Mucosa of descending colon (tissue), 3 donors: Measurements from ENCODE around the gene SPDYE1. TPM values are rescaled to one million over a fixed set of nuclear protein-coding genes. Genes with fewer than 3 reads are reported as not detected.

Source experiments
- ATAC-seq: fragments of 200-7000 bp; cut with Tn5 transposase; one replicate; pipeline ENCODE4 v1.9.1; 2020; ENCODE audit warnings: mild to moderate bottlenecking, moderate library complexity
- DNase-seq, 3 donors: peaks; one replicate each; pipeline ENCODE4 v3.0.0-alpha.2; 2020
- H3K36me3 ChIP-seq: fragments of 200-600 bp; one replicate; pipeline ENCODE4 v1.8.0; 2021; ENCODE audit warnings: low read depth, mild to moderate bottlenecking
- H3K4me1 ChIP-seq: fragments of 200-600 bp; one replicate; pipeline ENCODE4 v1.8.0; 2021; ENCODE audit warnings: low read depth, mild to moderate bottlenecking
- H3K4me3 ChIP-seq: fragments of 200-600 bp; one replicate; pipeline ENCODE4 v1.8.0; 2021; ENCODE audit warnings: mild to moderate bottlenecking
- H3K9me3 ChIP-seq: fragments of 200-600 bp; one replicate; pipeline ENCODE4 v1.8.0; 2021; ENCODE audit warnings: mild to moderate bottlenecking
- CTCF ChIP-seq: fragments of 200-600 bp; IDR thresholded peaks from one replicate; pipeline ENCODE4 v1.8.0; 2022; ENCODE audit warnings: antibody characterized with exemption, mild to moderate bottlenecking
- intact Hi-C, 2 donors: fragments of 100-400 bp; cut with DNase I in 1 of 2; cut with micrococcal nuclease in 1 of 2; formaldehyde crosslinking; loops; one replicate each; pipeline versions ENCODE4 v1.11.0 to v1.11.1; 2022; cut with DNase I, micrococcal nuclease
- microRNA-seq: library from miRNA; unstranded; fragments of <30 nt; microRNA quantifications from one replicate; pipeline ENCODE4, GENCODE V29; 2019
- total RNA-seq, 3 donors: library from RNA; stranded (reverse); fragmentation: NEBNext Ultra II Directional in 2 of 3; extraction: Animal tissue kit (Norgen Biotek cat#: 25700) in 2 of 3; gene quantifications; one replicate each; pipeline versions ENCODE4 v1.2.1 to v1.2.4, GENCODE V29; 2021 to 2023
- donor health status: DM: no; HTN: no; CAD: no; lungs with moderate emphysema.
- donor health status: DM: no; HTN: no; CAD: no.
- donor health status: DM: no; HTN: yes; CAD: no.

SPDYE1 gene
- total RNA-seq, 3 donors from 2014 or later: not detected

GRCh38 chr7:44057181-44057848 is 59.6 kb downstream of the SPDYE1 start:
- ATAC-seq (no peak), DNase-seq (no peak)
- no peaks in the 10 kb centered on the region for H3K9me3 ChIP-seq
- H3K4me3 ChIP-seq: no peak overlapping the region
- peaks cover 24% of the 10 kb centered on the region for H3K36me3 ChIP-seq
- TF ChIP-seq CTCF: no peak
- intact Hi-C loops: no loop called here
- H3K4me1 ChIP-seq: no peaks in the 10 kb centered on the region

DNA sequence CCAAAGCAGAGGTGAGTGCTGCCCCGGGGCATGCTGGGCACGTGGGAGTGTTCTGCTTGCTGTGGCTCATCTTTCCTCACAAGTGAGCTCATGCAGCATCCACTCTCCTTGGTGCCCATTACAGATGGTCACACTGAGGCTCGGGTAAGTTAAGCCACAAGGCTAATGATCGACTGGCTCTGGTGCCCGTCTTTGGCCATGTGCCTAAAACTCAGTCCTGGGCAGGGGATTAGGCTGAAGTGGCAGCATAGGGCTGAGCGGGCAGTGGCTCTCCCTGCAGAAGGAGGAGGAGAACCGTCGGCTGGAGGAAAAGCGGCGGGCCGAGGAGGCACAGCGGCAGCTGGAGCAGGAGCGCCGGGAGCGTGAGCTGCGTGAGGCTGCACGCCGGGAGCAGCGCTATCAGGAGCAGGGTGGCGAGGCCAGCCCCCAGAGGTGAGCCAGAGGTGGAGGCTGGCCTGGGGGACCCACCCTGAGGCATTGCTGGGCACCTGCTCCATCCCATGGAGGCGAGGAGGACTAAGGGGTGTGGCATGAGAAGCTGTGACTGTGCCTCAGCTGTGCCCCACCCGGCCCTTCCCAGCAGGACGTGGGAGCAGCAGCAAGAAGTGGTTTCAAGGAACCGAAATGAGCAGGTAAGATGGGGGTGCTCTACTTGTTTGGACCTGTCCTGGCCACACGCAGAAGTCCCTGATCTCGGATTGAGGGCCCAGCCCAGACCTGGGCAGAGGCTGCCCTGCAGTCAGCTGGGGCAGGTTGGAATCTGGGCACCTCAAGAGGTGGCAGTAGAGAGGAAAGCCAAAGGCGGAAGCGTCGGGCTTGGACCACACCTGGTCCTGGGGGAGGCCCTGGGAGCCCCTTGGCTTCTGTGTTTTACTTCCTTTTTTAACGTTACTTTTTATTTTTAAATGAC is 60.4 kb downstream of the SPDYE1 start:
- no peaks in the 10 kb centered on the region for H3K9me3 ChIP-seq
- intact Hi-C loops: no loop called here
- H3K36me3 ChIP-seq: peaks cover 24% of the 10 kb centered on the region
- H3K4me1 ChIP-seq: no peaks in the 10 kb centered on the region
- no peak for TF ChIP-seq CTCF
- DNase-seq (peak in 1 of 3 donors; percentile 23), ATAC-seq (peak; percentile 20)
- no peak overlapping the region for H3K4me3 ChIP-seq

DNA sequence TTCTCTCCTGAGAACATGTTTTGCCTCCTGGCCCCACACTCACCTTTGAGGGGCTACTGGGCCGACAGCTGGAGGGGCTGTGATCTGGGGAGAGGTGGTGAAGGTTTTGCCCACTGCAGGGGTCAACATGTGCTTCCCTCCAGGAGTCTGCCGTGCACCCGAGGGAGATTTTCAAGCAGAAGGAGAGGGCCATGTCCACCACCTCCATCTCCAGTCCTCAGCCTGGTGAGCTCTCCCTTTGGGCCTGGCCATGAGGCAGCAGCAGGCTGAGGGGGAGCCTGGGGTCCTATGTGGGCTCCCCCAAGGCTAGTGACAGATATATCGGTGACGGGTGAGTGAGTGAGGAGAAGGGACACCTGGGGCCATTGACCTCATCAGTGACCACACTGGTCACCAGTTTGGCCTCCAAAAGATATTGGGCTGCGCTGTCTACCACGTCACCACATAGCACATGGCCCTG is 61.1 kb downstream of the SPDYE1 start:
- DNase-seq: no peak
- H3K4me1 ChIP-seq: no peaks in the 10 kb centered on the region
- intact Hi-C loops: no loop called here
- H3K9me3 ChIP-seq: no peaks in the 10 kb centered on the region
- no peak overlapping the region for H3K4me3 ChIP-seq
- H3K36me3 ChIP-seq: peaks cover 24% of the 10 kb centered on the region
- ATAC-seq: no peak
- TF ChIP-seq CTCF: no peak

- DNase-seq: peak in 1 of 3 donors; percentile 73
- peaks cover 24% of the 10 kb centered on the region for H3K36me3 ChIP-seq
- intact Hi-C loops: no loop called here
- no peak for TF ChIP-seq CTCF
- no peaks in the 10 kb centered on the region for H3K4me1 ChIP-seq
- H3K9me3 ChIP-seq: no peaks in the 10 kb centered on the region
- peak; percentile 56 for ATAC-seq
- no peak overlapping the region for H3K4me3 ChIP-seq
Observed at GRCh38 chr7:44059219-44060090, 61.8 kb downstream of the SPDYE1 start.

Small RNA genes within 50 kb of the gene (microRNA-seq; reads per million reads assigned to microRNA genes)
- gene MIR6837: 0.70 reads per million

Other genes with a start within 250 kb of the SPDYE1 start
- 10 to 100 TPM in 2 of 3 donors, 1 to 10 TPM in 1; 8.1 to 55.4 (median 12.9) TPM for gene BLVRA, start 239.2 kb upstream of the SPDYE1 start, total RNA-seq
- 10 to 100 TPM; 86.4 to 93.1 (median 90.2) TPM for gene MRPS24, start 128.4 kb upstream of the SPDYE1 start, total RNA-seq
- 10 to 100 TPM; 51.0 to 64.8 (median 60.4) TPM for gene URGCP, start 91.3 kb upstream of the SPDYE1 start, total RNA-seq
- 10 to 100 TPM; 11.5 to 20.7 (median 11.8) TPM for gene UBE2D4, start 71.5 kb upstream of the SPDYE1 start, total RNA-seq
- gene DBNL, start 46.8 kb downstream of the SPDYE1 start, total RNA-seq: 10 to 100 TPM; 84.2 to 91.2 (median 89.8) TPM
- 1 to 10 TPM in 1 of 3 donors, under 1 TPM in 2; 0.84 to 1.4 (median 0.96) TPM for gene PGAM2, start 67.7 kb downstream of the SPDYE1 start, total RNA-seq
- 10 to 100 TPM; 27.0 to 33.7 (median 28.1) TPM for gene POLM, start 84.6 kb downstream of the SPDYE1 start, total RNA-seq
- gene AEBP1, start 106.4 kb downstream of the SPDYE1 start, total RNA-seq: 100 to 1,000 TPM in 1 of 3 donors, 10 to 100 TPM in 2; 14.1 to 130 (median 42.2) TPM
- gene POLD2, start 125.7 kb downstream of the SPDYE1 start, total RNA-seq: 10 to 100 TPM; 51.5 to 57.0 (median 52.0) TPM
- 1 to 10 TPM in 1 of 3 donors, not detected in 2; 2.0 TPM for gene MYL7, start 143.4 kb downstream of the SPDYE1 start, total RNA-seq
- under 1 TPM in 1 of 3 donors, not detected in 2; 0.17 TPM for gene GCK, start 191.5 kb downstream of the SPDYE1 start, total RNA-seq
- 10 to 100 TPM; 72.0 to 79.5 (median 79.0) TPM for gene YKT6, start 203.1 kb downstream of the SPDYE1 start, total RNA-seq